Neural cell (in vitro differentiated cells): ENCODE data around the gene AFF3. TPM values are rescaled to one million over a fixed set of nuclear protein-coding genes. Genes with fewer than 3 reads are reported as not detected.

Experiments
- H2AFZ ChIP-seq: fragments of 200-600, 300-800 bp; sonication (generic), shearing (Covaris generic); 2 replicates; pipeline ENCODE4 v1.6.0; 2014; ENCODE audit warnings: low read depth, mild to moderate bottlenecking, antibody characterized with exemption, low read length, moderate library complexity
- H3F3A ChIP-seq: fragments of 200-600 bp; shearing (Covaris generic); 2 replicates; pipeline ENCODE4 v1.6.1; 2016; ENCODE audit warnings: mild to moderate bottlenecking, moderate library complexity, mixed read lengths, antibody characterized with exemption, low read length; ENCODE audit not compliant: insufficient read depth, poor library complexity, severe bottlenecking
- H3K27ac ChIP-seq: fragments of 200-600, 300-800 bp; sonication (generic), shearing (Covaris generic); 2 replicates; pipeline ENCODE4 v1.5.1; 2014; ENCODE audit warnings: mild to moderate bottlenecking, low read length, moderate library complexity
- H3K27me3 ChIP-seq: fragments of 300-800, 200-600 bp; sonication (generic), shearing (Covaris generic); 2 replicates; pipeline ENCODE4 v1.6.0; 2014; ENCODE audit warnings: mild to moderate bottlenecking, low read depth, low read length, moderate library complexity; ENCODE audit not compliant: insufficient read depth
- H3K36me3 ChIP-seq: fragments of 300-800, 200-600 bp; sonication (generic), shearing (Covaris generic); 2 replicates; pipeline ENCODE4 v1.5.1; 2014; ENCODE audit warnings: mild to moderate bottlenecking, antibody characterized with exemption, low read length, moderate library complexity; ENCODE audit not compliant: insufficient read depth
- H3K4me2 ChIP-seq: fragments of 300-800, 200-600 bp; sonication (generic), shearing (Covaris generic); 2 replicates; pipeline ENCODE4 v1.6.0; 2014; ENCODE audit warnings: mild to moderate bottlenecking, low read length
- H3K4me3 ChIP-seq: fragments of 300-800, 200-600 bp; sonication (generic), shearing (Covaris generic); 2 replicates; pipeline ENCODE4 v1.5.1; 2014; ENCODE audit warnings: mild to moderate bottlenecking, low read length, moderate library complexity
- H3K79me2 ChIP-seq: fragments of 200-600 bp; shearing (Covaris generic); replicated peaks from 2 replicates; pipeline ENCODE4 v1.6.0; 2014; ENCODE audit warnings: mild to moderate bottlenecking, low read length, moderate library complexity; ENCODE audit not compliant: insufficient read depth
- H3K9ac ChIP-seq: fragments of 300-800, 200-600 bp; sonication (generic), shearing (Covaris generic); 2 replicates; pipeline ENCODE4 v1.6.1; 2016; ENCODE audit warnings: mild to moderate bottlenecking, low read length, mixed read lengths
- H3K9me2 ChIP-seq: fragments of 200-600 bp; shearing (Covaris generic); 2 replicates; pipeline ENCODE4 v1.6.1; 2016; ENCODE audit warnings: mild to moderate bottlenecking, low read length, mixed read lengths; ENCODE audit not compliant: insufficient read depth
- H3K9me3 ChIP-seq: fragments of 200-600, 300-800 bp; sonication (generic), shearing (Covaris generic); 2 replicates; pipeline ENCODE4 v1.6.1; 2016; ENCODE audit warnings: mild to moderate bottlenecking, mixed run types, low read length, moderate library complexity, mixed read lengths
- H4K20me1 ChIP-seq: fragments of 200-600 bp; shearing (Covaris generic); 2 replicates; pipeline ENCODE4 v1.6.1; 2016; ENCODE audit warnings: mild to moderate bottlenecking, mixed run types; ENCODE audit not compliant: insufficient read depth
- CTCF ChIP-seq: fragments of 450-650 bp; IDR thresholded peaks from 2 replicates; pipeline ENCODE4 v1.5.1; 2014; ENCODE audit warnings: antibody characterized with exemption, mild to moderate bottlenecking, moderate library complexity; ENCODE audit not compliant: poor library complexity, severe bottlenecking
- EP300 ChIP-seq: fragments of 450-650 bp; conservative IDR thresholded peaks from 2 replicates; pipeline ENCODE4 v1.6.1; 2014; ENCODE audit warnings: antibody characterized with exemption, mild to moderate bottlenecking, moderate library complexity; ENCODE audit not compliant: poor library complexity, severe bottlenecking
- EZH2 ChIP-seq: fragments of 200-600, 300-800 bp; shearing (Covaris generic), sonication (generic); IDR thresholded peaks from 2 replicates; pipeline ENCODE4 v1.6.1; 2014; ENCODE audit warnings: antibody characterized with exemption, low read length, borderline replicate concordance, mild to moderate bottlenecking; ENCODE audit not compliant: insufficient read depth, poor library complexity, severe bottlenecking
- MXI1 ChIP-seq: fragments of 450-650 bp; conservative IDR thresholded peaks from 2 replicates; pipeline ENCODE4 v1.6.1; 2014; ENCODE audit warnings: antibody characterized with exemption, mild to moderate bottlenecking; ENCODE audit not compliant: poor library complexity, severe bottlenecking
- POLR2AphosphoS5 ChIP-seq: IDR thresholded peaks from 2 replicates; pipeline ENCODE4 v1.6.1; 2012
- RAD21 ChIP-seq: fragments of 450-650 bp; conservative IDR thresholded peaks from 2 replicates; pipeline ENCODE4 v1.6.1; 2014; ENCODE audit warnings: antibody characterized with exemption, mild to moderate bottlenecking, moderate library complexity
- REST ChIP-seq: IDR thresholded peaks from 2 replicates; pipeline ENCODE4 v1.6.1; 2012; ENCODE audit warnings: borderline replicate concordance
- SMC3 ChIP-seq: fragments of 450-650 bp; conservative IDR thresholded peaks from 2 replicates; pipeline ENCODE4 v1.6.1; 2014; ENCODE audit warnings: antibody characterized with exemption, mild to moderate bottlenecking, moderate library complexity; ENCODE audit not compliant: poor library complexity
- TAF1 ChIP-seq: IDR thresholded peaks from 2 replicates; pipeline ENCODE4 v1.6.1; 2012; ENCODE audit warnings: low read depth
- polyA plus RNA-seq: library from polyadenylated mRNA; depleted of rRNA; stranded (reverse); fragments of >200 nt; gene quantifications from 2 replicates; pipeline ENCODE4 v1.2.3, GENCODE V29; 2014

The AFF3 gene
- polyA plus RNA-seq, 1 donor from 2014 or later: 5.1 TPM

- no peak overlapping the region for H3K27ac ChIP-seq
Observed at GRCh38 chr2:99905025-99905424, 237.4 kb downstream of the AFF3 start.

GRCh38 chr2:99903981-99904380 lies 238.4 kb downstream of the AFF3 start:
- H2AFZ ChIP-seq: no peak overlapping the region

More at GRCh38 chr2:99905025-99905424, 237.4 kb downstream of the AFF3 start:
- TF ChIP-seq EZH2: no peak
- no peak for TF ChIP-seq TAF1
- no peak for TF ChIP-seq EP300
- TF ChIP-seq CTCF: no peak
- TF ChIP-seq RAD21: no peak
- TF ChIP-seq MXI1: no peak
- no peak for TF ChIP-seq SMC3
- no peak for TF ChIP-seq POLR2AphosphoS5
- TF ChIP-seq REST: no peak
- Histone ChIP-seq H3K79me2 (no peaks in the 10 kb centered on the region), H4K20me1 (no peaks in the 10 kb centered on the region), H3K4me3 (no peak overlapping the region), H3K27me3 (no peaks in the 10 kb centered on the region), H3K9ac (no peak overlapping the region), H3K4me2 (no peak overlapping the region), H3K36me3 (no peaks in the 10 kb centered on the region), H3K9me2 (no peaks in the 10 kb centered on the region), H3K9me3 (no peaks in the 10 kb centered on the region), H2AFZ (no peak overlapping the region), H3F3A (no peaks in the 10 kb centered on the region)

GRCh38 chr2:99900556-99900955 lies 241.8 kb downstream of the AFF3 start:
- Histone ChIP-seq H3K9ac (no peak overlapping the region), H3K27me3 (no peaks in the 10 kb centered on the region), H2AFZ (no peak overlapping the region)

More at GRCh38 chr2:99903981-99904380, 238.4 kb downstream of the AFF3 start:
- Histone ChIP-seq H4K20me1 (no peaks in the 10 kb centered on the region), H3K79me2 (no peaks in the 10 kb centered on the region), H3K4me3 (no peak overlapping the region), H3K9me2 (no peaks in the 10 kb centered on the region), H3K9me3 (no peaks in the 10 kb centered on the region), H3F3A (no peaks in the 10 kb centered on the region), H3K9ac (no peak overlapping the region), H3K27ac (no peak overlapping the region), H3K36me3 (no peaks in the 10 kb centered on the region), H3K27me3 (no peaks in the 10 kb centered on the region), H3K4me2 (no peak overlapping the region)
- TF ChIP-seq TAF1: no peak
- TF ChIP-seq EP300: no peak
- TF ChIP-seq SMC3: no peak

More at GRCh38 chr2:99900556-99900955, 241.8 kb downstream of the AFF3 start:
- Histone ChIP-seq H3K9me3 (no peaks in the 10 kb centered on the region), H3K36me3 (no peaks in the 10 kb centered on the region), H3K79me2 (no peaks in the 10 kb centered on the region), H3F3A (no peaks in the 10 kb centered on the region), H3K27ac (no peak overlapping the region), H4K20me1 (no peaks in the 10 kb centered on the region), H3K4me2 (no peak overlapping the region), H3K4me3 (no peak overlapping the region), H3K9me2 (no peaks in the 10 kb centered on the region)
- TF ChIP-seq POLR2AphosphoS5 (no peak), REST (no peak), MXI1 (no peak), EP300 (no peak), CTCF (no peak), EZH2 (no peak), RAD21 (no peak), TAF1 (no peak), SMC3 (no peak)
